GM21576 (cell line): ENCODE results near the gene TBC1D10A.

Experiments used
- ATAC-seq: cut with Tn5 transposase; IDR thresholded peaks from one replicate; pipeline ENCODE4 v1.9.1; 2021; ENCODE audit warnings: mild to moderate bottlenecking, moderate library complexity; ENCODE audit not compliant: unreplicated experiment

Gene TBC1D10A

GRCh38 chr22:30287648-30288418 is 38.9 kb downstream of the TBC1D10A start:
- no peak for ATAC-seq

DNA sequence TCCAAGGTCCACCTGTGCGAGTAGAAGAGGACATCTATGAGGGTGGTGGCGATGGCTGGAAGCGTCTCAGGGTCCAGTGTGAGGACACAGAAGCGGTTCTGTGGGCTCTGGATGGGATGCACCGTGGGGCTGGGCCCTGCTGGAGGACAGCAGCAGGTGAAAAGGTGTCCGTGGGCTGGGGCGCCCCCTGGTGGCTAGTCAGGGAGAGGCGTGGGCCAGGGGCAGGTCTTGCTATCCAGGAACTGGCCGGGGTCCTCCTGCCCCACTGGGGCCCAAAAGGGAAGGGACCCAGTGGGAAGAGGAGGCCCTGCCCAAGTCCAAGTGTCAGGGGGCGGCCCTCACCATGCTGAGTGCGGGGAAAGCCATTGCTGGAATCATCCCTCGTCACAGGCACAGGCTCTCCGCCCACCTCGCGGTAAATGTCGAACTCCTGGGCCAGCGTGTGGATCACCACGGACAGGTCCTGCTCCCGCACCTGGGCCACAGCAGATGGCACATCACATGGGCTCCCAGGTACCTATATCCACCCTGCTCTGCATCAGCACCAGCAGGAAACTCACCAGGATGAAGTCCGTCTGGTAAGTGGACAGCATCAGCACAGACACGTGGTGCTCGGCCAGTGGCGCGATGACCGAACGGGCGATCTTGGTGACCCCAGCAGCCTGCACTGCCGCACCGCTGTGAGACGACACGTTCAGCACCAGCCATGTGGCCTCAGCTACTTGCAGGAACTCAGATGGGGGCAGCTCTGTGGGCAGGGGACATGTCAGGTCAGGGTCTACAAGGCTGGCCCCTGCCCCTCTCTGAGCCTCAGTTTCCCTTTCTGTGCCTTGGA is 39.7 kb downstream of the TBC1D10A start:
- ATAC-seq = no peak

- no peak for ATAC-seq
Observed at GRCh38 chr22:30286331-30286730, 40.4 kb downstream of the TBC1D10A start.

DNA sequence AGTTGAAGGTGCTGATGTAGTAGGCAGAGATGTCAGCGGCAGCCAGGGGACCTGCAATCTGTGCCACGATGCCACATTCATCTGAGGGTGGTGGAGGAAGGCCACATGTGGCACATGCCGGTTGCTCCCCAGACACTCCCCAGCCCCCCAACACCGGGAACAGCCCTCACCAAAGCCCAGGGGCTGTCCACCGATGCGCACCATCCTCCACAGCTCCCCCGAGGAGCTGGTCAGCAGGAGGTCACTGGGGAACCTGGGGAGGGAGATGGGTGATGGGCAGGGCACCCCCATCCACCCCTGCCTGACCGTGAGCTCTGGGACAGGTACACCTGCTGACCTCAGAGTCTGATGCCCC is 40.9 kb downstream of the TBC1D10A start:
- ATAC-seq = no peak

DNA sequence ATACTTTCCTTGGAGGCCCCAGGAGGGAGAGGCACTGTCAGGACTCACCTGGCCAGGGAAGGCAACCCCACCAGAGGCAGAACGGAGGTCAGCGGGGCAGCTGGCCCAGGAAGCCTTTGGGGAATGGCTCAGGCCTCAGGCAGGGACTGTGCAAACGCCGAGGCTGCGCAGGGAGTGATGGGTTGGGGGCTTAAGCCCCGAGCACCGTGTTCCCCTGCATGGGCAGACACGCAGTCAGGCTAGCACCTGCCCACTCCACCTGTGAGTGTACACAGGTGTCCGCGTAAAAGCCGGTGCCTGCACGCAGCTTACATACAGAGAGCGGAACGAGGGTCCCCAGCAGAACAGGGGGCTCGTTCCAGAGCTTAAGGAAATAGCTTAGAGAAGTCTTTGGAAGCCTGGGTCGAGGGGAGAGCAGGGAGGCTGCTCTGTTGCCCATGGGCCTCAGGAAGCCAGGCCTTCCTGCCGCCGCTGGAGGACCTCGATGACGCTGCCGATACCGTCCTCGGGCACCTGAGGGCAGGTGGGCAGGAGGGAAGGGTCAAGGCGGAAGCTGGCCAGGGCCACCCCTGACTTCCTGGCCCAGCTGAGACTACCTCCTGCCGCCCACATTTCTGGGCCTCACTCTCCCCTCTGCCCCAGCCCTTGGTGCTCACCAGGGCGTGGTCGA is 41.4 kb downstream of the TBC1D10A start:
- ATAC-seq = no peak

GRCh38 chr22:30284666-30285065 is 42.1 kb downstream of the TBC1D10A start:
- no peak for ATAC-seq

DNA sequence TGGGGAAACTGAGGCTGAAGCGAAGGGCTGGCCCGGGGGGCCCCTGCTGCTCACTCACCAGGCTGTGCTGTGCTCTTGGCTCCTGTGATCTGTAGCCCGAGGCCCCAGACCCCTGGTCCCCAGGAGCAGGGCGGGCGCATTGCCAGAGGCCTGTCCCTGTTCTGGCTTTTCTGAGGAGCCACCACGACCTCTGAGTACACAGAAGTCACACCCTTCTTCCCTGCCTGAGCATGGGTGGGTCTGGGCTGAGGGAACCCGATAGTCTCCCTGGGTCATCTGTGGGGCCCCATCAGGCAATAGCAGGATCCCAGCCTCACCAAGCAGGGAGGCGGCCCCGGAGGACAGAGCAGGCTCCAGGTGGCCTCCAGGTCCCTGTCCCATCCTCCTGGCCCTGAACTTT is 42.6 kb downstream of the TBC1D10A start:
- no peak for ATAC-seq

GRCh38 chr22:30283342-30283741 is 43.4 kb downstream of the TBC1D10A start:
- ATAC-seq = no peak

DNA sequence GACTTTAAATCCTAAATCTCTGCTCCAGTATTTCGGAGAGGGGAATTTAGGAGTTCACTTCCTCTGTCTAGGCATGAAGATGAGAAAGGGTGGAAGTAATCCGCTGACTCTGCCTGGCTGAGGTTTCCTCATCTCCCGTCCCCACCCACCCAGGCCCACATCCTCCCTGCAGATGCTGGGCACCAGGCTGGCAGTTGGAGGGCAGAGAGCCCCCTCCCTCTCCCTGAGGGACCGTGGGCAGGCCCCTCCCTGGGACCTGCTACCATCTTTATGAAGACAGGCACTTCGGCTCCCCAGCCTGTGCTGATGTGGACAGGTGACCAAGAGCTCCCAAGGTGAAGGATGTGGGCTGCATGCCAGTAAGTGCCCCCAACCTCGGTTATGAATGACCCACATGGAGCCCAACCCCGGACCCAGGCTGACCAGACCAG is 44.1 kb downstream of the TBC1D10A start:
- ATAC-seq = no peak

GRCh38 chr22:30280505-30280904 is 46.2 kb downstream of the TBC1D10A start:
- ATAC-seq = no peak

- no peak for ATAC-seq
Observed at GRCh38 chr22:30279932-30280331, 46.8 kb downstream of the TBC1D10A start.

DNA sequence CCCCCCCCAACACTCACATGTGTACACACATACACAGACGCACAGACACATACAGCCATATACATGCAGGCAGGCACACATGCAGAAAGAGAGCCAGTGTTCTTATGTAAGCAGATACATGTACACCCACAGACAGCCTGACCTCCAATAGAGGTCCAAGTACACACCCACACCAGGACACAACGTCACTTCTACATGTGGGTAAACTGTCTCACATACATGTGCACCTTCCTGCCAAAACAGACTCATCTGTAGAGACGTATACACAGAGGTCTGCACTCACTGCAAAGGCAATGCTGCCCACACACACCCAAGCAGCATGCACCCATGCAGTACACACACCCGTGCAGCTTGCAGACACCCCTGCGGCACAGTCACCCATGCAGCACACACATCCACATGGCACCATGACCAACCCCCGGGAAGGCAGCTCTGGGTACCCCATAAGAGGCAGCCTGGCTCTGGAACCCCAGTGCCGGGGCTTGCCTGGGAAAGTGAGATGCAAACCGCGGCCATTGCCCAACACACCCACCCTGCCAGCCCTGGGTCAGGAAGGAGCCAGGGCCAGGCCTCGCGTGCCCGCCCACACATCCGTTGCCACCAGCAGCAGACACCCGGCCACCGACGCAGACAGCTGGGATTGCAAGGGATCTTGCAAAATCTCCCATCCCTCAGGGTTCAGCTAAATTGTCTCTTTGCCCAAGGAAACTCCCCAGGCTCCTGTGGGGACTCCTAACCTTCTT is 47.5 kb downstream of the TBC1D10A start:
- ATAC-seq = no peak

- ATAC-seq = no peak
Observed at GRCh38 chr22:30277547-30278344, 49.0 kb downstream of the TBC1D10A start.

- ATAC-seq = no peak
Observed at GRCh38 chr22:30276039-30276438, 50.7 kb downstream of the TBC1D10A start.

- no peak for ATAC-seq
Observed at GRCh38 chr22:30275625-30276024, 51.1 kb downstream of the TBC1D10A start.

GRCh38 chr22:30274437-30274812 is 52.3 kb downstream of the TBC1D10A start:
- no peak for ATAC-seq

GRCh38 chr22:30273711-30274436 is 52.9 kb downstream of the TBC1D10A start:
- ATAC-seq = no peak

- no peak for ATAC-seq
Observed at GRCh38 chr22:30272781-30273601, 53.8 kb downstream of the TBC1D10A start.

DNA sequence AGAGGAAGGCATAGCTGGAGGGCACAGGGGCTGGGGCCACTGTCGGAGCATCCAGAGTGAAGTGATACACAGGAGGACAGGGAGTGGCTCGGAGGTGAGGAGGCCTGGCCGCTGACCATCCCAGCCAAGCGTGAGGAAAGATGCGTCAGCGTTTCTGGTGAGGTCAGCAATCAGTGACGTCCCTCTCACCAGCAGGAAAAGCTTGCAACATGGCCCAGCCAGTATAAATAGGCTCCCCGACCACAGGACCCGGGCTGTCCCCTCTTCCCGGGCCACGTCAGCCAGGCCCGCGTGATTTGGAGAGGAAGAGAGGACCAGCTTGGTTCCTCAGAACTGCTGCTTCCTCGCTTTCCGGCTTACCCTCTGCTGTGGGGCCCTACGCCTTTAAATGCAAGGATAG is 55.9 kb downstream of the TBC1D10A start:
- no peak for ATAC-seq
